Ishikawa (cell line): Measurements from ENCODE around the gene DIO2.

ENCODE experiments used
- CEBPB ChIP-seq: IDR thresholded peaks from 2 replicates; pipeline ENCODE4 v1.6.1; 2012
- CREB1 ChIP-seq: IDR thresholded peaks from 2 replicates; pipeline ENCODE4 v1.6.1; 2012; ENCODE audit warnings: low read depth
- EGR1 ChIP-seq: IDR thresholded peaks from 2 replicates; pipeline ENCODE4 v1.6.1; 2012
- EP300 ChIP-seq: IDR thresholded peaks from 2 replicates; pipeline ENCODE4 v1.6.1; 2012; ENCODE audit warnings: borderline replicate concordance
- FOXM1 ChIP-seq: IDR thresholded peaks from 2 replicates; pipeline ENCODE4 v1.6.1; 2012; ENCODE audit warnings: low read depth, borderline replicate concordance
- NFIC ChIP-seq: IDR thresholded peaks from 2 replicates; pipeline ENCODE4 v1.6.1; 2012
- RAD21 ChIP-seq: IDR thresholded peaks from 2 replicates; pipeline ENCODE4 v1.6.1; 2012; ENCODE audit warnings: low read depth
- TAF1 ChIP-seq: IDR thresholded peaks from 2 replicates; pipeline ENCODE4 v1.6.1; 2012; ENCODE audit warnings: low read depth, mild to moderate bottlenecking
- TCF12 ChIP-seq: IDR thresholded peaks from 2 replicates; pipeline ENCODE4 v1.6.1; 2012; ENCODE audit warnings: low read depth
- TEAD4 ChIP-seq: IDR thresholded peaks from 2 replicates; pipeline ENCODE4 v1.6.1; 2012
- YY1 ChIP-seq: IDR thresholded peaks from 2 replicates; pipeline ENCODE4 v1.6.1; 2012; ENCODE audit warnings: low read depth
- ZBTB7A ChIP-seq: IDR thresholded peaks from 2 replicates; pipeline ENCODE4 v1.6.1; 2012; ENCODE audit warnings: low read depth
- TF ChIP-seq, protein P1 (sequence below): IDR thresholded peaks from 2 replicates; pipeline ENCODE4 v1.6.1; 2012
- TF ChIP-seq, protein P2 (sequence below): IDR thresholded peaks from 2 replicates; pipeline ENCODE4 v1.6.1; 2012
- TF ChIP-seq, protein P3 (sequence below): IDR thresholded peaks from 2 replicates; pipeline ENCODE4 v1.6.1; 2012; ENCODE audit warnings: low read depth, mild to moderate bottlenecking

Gene DIO2

DNA sequence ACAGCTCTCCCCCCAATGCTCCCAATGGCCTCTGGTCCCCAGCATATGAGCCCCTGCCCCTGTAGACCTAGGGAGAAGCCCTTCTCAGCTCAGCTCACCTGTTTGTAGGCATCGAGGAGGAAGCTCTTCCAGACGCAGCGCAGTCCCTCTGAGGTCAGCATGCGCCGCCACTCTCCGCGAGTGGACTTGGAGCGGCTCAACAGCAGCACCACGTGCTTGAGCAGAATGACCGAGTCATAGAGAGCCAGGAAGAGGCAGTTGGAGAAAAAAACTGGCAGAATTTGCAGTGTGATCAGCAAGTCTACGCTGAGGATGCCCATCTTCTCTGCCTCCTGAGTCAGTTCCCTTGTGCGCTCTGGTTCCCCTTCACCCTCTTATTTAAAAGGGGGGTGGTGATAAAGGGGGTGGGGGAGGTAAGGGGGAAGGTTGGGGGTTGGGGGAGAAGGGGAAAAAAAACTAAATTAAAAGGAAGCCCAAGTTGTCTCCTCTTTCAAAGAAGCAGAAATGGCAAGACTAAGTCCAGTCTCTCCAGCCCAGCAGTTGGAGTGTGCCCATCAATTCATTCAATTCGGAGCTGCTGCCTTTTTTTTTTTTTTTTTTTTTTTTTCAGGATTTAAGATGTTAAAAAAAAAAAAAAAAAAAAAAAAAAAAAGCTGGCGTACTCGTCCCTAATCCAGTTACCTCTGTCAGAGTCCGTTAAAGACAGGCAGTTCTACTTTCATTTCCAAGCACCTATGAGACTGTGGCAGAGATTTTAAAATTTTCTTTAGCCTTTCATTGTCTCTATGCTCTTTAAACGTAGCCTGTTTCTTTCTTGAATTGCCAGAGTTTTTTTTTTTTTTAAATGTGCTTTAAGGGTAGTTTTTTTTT is at the start of gene DIO2:
Gene DIO2 (minus strand): TSS at position 352 of the 870 bp plus-strand sequence. CDS start 32 bp downstream, at position 320.
- TF ChIP-seq TEAD4 (no peak), EGR1 (no peak), ZBTB7A (no peak), NFIC (no peak), EP300 (no peak), TAF1 (no peak), YY1 (no peak), CEBPB (no peak), TCF12 (no peak)
- TF ChIP-seq, protein P1, sequence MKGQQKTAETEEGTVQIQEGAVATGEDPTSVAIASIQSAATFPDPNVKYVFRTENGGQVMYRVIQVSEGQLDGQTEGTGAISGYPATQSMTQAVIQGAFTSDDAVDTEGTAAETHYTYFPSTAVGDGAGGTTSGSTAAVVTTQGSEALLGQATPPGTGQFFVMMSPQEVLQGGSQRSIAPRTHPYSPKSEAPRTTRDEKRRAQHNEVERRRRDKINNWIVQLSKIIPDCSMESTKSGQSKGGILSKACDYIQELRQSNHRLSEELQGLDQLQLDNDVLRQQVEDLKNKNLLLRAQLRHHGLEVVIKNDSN = no peak
- TF ChIP-seq, protein P2, sequence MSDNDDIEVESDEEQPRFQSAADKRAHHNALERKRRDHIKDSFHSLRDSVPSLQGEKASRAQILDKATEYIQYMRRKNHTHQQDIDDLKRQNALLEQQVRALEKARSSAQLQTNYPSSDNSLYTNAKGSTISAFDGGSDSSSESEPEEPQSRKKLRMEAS = no peak

DNA sequence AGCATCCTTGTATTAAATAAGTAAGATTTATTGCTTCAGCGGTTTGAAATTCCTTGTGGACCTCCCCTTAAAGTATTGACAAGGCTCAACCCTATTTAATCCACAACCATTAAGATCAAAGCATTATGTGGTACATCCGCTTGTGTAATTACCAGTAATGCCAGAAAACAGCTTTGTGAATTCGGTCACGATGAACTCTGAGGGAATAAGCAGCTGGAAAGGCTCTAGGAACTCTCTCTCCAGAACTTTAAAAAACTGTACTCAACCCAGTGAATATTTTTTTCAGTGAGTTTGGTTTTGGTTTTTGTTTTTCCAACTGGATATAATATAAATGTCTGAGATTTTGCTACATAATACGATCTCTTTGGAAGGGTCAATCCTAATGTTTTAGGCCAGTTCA is 49.3 kb upstream of the DIO2 start:
- TF ChIP-seq TEAD4 (no peak), ZBTB7A (no peak), NFIC (no peak), YY1 (no peak), EP300 (no peak), TCF12 (no peak), EGR1 (no peak), FOXM1 (no peak), TAF1 (no peak), CREB1 (no peak), RAD21 (no peak), CEBPB (no peak)
- TF ChIP-seq, protein P1 = no peak
- TF ChIP-seq, protein P3, sequence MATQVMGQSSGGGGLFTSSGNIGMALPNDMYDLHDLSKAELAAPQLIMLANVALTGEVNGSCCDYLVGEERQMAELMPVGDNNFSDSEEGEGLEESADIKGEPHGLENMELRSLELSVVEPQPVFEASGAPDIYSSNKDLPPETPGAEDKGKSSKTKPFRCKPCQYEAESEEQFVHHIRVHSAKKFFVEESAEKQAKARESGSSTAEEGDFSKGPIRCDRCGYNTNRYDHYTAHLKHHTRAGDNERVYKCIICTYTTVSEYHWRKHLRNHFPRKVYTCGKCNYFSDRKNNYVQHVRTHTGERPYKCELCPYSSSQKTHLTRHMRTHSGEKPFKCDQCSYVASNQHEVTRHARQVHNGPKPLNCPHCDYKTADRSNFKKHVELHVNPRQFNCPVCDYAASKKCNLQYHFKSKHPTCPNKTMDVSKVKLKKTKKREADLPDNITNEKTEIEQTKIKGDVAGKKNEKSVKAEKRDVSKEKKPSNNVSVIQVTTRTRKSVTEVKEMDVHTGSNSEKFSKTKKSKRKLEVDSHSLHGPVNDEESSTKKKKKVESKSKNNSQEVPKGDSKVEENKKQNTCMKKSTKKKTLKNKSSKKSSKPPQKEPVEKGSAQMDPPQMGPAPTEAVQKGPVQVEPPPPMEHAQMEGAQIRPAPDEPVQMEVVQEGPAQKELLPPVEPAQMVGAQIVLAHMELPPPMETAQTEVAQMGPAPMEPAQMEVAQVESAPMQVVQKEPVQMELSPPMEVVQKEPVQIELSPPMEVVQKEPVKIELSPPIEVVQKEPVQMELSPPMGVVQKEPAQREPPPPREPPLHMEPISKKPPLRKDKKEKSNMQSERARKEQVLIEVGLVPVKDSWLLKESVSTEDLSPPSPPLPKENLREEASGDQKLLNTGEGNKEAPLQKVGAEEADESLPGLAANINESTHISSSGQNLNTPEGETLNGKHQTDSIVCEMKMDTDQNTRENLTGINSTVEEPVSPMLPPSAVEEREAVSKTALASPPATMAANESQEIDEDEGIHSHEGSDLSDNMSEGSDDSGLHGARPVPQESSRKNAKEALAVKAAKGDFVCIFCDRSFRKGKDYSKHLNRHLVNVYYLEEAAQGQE = no peak
- TF ChIP-seq, protein P2 = no peak

DNA sequence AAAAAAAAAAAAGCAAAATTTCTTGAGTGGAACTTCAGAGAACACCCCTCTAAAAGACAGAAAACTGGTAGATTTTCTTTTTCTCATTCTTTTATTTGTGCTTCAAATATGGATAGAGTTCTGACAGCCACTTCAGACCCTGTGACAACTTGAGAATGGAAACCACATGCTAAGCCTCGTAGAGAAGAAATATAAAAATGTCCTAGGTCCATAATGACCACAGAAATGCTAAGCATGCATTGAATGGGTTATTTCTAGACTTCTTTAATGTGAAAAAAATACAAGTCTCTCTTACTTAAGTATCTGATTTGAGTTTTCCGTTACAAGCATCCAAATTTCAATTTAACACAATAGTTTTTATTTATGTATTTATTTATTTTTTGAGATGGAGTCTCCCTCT is 28.3 kb upstream of the DIO2 start:
- TF ChIP-seq ZBTB7A = no peak
- no peak for TF ChIP-seq YY1
- TF ChIP-seq, protein P1 = no peak

DNA sequence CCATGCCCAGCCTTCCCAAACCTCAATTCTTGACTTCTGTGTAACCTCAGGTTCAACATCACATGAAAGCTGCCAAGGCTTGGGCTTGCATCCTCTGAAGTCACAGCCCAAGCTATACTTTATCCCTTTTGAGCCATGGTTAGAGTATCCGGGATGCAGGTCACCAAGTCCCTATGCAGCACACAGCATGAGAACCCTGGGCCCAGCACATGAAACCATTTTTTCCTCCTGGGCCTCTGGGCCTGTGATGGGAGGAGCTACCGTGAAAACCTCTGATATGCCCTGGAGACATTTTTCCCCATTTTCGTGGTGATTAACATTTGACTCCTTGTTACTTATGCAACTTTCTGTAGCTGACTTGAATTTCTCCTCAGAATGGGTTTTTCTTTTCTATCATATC is 25.8 kb upstream of the DIO2 start:
- no peak for TF ChIP-seq EGR1
- TF ChIP-seq CREB1 = no peak
- TF ChIP-seq, protein P2 = no peak
- TF ChIP-seq, protein P3 = no peak
- TF ChIP-seq YY1 = no peak
- no peak for TF ChIP-seq RAD21
- TF ChIP-seq ZBTB7A = no peak
- no peak for TF ChIP-seq TAF1
- TF ChIP-seq, protein P1 = no peak
- no peak for TF ChIP-seq FOXM1
- no peak for TF ChIP-seq NFIC
- TF ChIP-seq TEAD4 = no peak
- no peak for TF ChIP-seq CEBPB
- no peak for TF ChIP-seq TCF12
